Astrocyte of the spinal cord (primary cell): ENCODE measurements around the gene SORCS2.

ENCODE experiments used
- DNase-seq: peaks from one replicate; pipeline ENCODE4 v3.0.0; 2011; ENCODE audit warnings: low read depth, low spot score
- H3K4me3 ChIP-seq: 2 replicates; pipeline ENCODE4 v1.5.1; 2011; ENCODE audit warnings: low read depth, mild to moderate bottlenecking, low read length, moderate library complexity
- CTCF ChIP-seq: IDR thresholded peaks from 2 replicates; pipeline ENCODE4 v1.5.1; 2012; ENCODE audit warnings: low read depth, mild to moderate bottlenecking, low read length, inconsistent platforms
- in situ Hi-C: cut with HindIII; loops from 2 replicates; pipeline ENCODE4 v1.10.0; 2017; ENCODE audit warnings: low sequenced_read_pairs

The SORCS2 gene

GRCh38 chr4:7244331-7244665 is 52.0 kb downstream of the SORCS2 start:
- TF ChIP-seq CTCF, result no peak

GRCh38 chr4:7244751-7245320 is 52.5 kb downstream of the SORCS2 start:
- no peak for TF ChIP-seq CTCF
- H3K4me3 ChIP-seq, result no peak overlapping the region
- in situ Hi-C loops, result no loop called here
- no peak for DNase-seq

More at GRCh38 chr4:7244331-7244665, 52.0 kb downstream of the SORCS2 start:
- in situ Hi-C loops, result no loop called here
- no peak overlapping the region for H3K4me3 ChIP-seq
- DNase-seq, result no peak

- no peak for TF ChIP-seq CTCF
- no peak for DNase-seq
- in situ Hi-C loops, result no loop called here
- no peak overlapping the region for H3K4me3 ChIP-seq
Measured at GRCh38 chr4:7247521-7247920, 55.2 kb downstream of the SORCS2 start.

- H3K4me3 ChIP-seq, result no peak overlapping the region
- no peak for TF ChIP-seq CTCF
- in situ Hi-C loops, result no loop called here
- DNase-seq, result no peak
Measured at GRCh38 chr4:7247946-7248345, 55.6 kb downstream of the SORCS2 start.

- in situ Hi-C loops, result no loop called here
- H3K4me3 ChIP-seq, result no peak overlapping the region
- DNase-seq, result no peak
- TF ChIP-seq CTCF, result no peak
Measured at GRCh38 chr4:7248857-7249256, 56.5 kb downstream of the SORCS2 start.

GRCh38 chr4:7251321-7251720 is 59.0 kb downstream of the SORCS2 start:
- in situ Hi-C loops, result no loop called here
- no peak for DNase-seq
- TF ChIP-seq CTCF, result no peak
- H3K4me3 ChIP-seq, result no peak overlapping the region

- H3K4me3 ChIP-seq, result no peak overlapping the region
- no peak for DNase-seq
- in situ Hi-C loops, result no loop called here
- no peak for TF ChIP-seq CTCF
Measured at GRCh38 chr4:7252051-7252450, 59.7 kb downstream of the SORCS2 start.
